ENCODE results near the gene PSMC6.

The PSMC6 gene

DNA sequence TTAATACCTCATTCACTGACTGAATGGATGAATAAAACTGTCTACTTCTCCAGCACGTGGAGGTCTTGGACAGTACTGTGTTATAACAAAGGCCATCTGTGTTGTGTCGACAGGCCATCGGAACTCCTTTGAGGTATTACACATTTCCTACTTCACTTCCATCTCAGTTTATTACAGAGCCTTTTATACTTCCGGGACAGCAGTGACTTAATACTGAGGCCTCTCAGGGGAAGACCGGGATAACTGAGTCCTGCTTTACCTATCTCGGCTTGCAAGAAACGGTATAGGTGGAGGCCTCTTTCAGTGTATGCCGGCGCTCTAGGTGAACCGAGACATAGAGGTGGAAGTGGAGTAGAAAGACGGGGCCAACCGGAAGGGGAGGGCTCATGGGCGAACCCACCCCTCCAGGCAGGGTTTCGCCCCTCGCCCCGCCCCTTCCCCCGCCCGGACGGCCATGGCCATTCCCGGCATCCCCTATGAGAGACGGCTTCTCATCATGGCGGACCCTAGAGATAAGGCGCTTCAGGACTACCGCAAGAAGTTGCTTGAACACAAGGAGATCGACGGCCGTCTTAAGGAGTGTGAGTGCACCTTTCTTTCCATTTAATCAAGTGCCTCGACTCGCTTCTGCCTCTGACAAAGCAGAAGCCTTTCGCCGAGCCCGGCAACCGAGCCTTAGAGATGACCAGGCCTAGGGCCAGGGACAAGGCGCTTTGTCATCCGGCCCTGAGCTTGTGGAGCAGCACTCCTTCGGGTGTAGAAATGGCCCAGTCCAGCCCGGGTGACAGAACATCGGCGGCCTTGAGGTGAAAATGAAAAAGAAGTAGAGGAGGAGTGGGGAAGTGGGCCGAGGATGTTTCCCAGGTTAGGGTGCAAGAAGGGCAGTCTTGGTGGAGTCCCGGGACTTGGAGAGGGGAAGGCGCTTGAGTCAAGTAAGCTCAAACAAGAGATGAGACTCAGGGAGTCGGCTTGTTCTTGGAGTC, at the start of gene PSMC6:
TSS of gene PSMC6 (plus strand) at position 477 of the 983 bp plus-strand sequence. CDS start at position 497, 20 bp downstream.
- in situ Hi-C loops (cut with MboI; ENCODE audit: low sequenced_read_pairs) = no loop called here
- H3K36me3 ChIP-seq (replicated peaks) = peaks cover 41% of the 10 kb centered on the region

DNA sequence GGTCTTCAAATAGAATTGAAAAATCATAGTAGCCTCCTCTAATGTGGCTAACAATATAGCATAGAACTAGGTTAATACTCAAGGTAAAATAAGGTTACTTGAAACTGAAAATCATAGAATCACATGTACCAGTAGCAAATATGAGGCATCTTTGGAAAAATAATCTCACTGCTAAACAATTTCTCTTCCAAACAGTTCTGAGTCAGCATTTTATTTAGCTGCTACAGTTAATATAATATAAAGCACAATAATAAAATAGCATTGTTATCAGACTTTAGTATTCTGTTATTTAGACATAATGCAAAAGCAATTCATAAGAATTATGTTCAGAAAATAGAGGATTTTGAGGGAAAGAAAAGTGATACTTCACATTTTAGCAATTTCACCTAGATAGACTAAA, 46.7 kb upstream of the PSMC6 start:
- no peak for DNase-seq (ENCODE audit: low spot score in 2 of 2)
- H3K4me3 ChIP-seq = no peak overlapping the region
- in situ Hi-C loops (cut with MboI; ENCODE audit: low sequenced_read_pairs) = no loop called here
- H3K27me3 ChIP-seq (ENCODE audit: low read depth) = no peaks in the 10 kb centered on the region
- H3K36me3 ChIP-seq (replicated peaks) = peaks cover 5% of the 10 kb centered on the region
- no peaks in the 10 kb centered on the region for H3K4me1 ChIP-seq
- no peaks in the 10 kb centered on the region for H3K9me3 ChIP-seq

More for the DNA sequence above, at the start of gene PSMC6:
- no peaks in the 10 kb centered on the region for H3K27me3 ChIP-seq (ENCODE audit: low read depth)
- no peaks in the 10 kb centered on the region for H3K9me3 ChIP-seq
- H3K4me3 ChIP-seq = peak within 1 kb of the TSS; percentile 87
- H3K4me1 ChIP-seq = peaks cover 10% of the 10 kb centered on the region
- peak; percentile 92 to 97 for DNase-seq (ENCODE audit: low spot score in 2 of 2)

DNA sequence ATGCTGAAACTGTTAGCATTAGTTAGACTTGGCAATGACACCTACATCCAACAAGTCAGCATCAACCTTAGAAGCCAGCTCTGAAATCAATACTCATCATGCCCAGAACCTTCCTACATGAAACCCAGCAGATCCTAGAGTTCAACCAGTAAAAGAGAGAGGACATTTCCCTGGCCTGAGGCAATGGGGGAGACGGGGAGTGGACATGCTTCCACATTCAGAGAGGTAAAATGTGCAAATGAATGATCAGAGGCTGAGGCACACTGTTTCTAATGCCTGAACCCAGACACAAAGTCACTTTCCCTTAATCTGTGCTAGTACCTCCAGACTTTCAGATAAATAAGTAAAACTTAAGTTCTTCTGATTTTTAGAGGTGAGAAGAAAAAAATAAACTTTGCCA, 46.2 kb upstream of the PSMC6 start:
- Histone ChIP-seq H3K4me1 (no peaks in the 10 kb centered on the region), H3K9me3 (no peaks in the 10 kb centered on the region), H3K27me3 (ENCODE audit: low read depth) (no peaks in the 10 kb centered on the region), H3K4me3 (no peak overlapping the region), H3K36me3 (replicated peaks) (peaks cover 5% of the 10 kb centered on the region)
- no peak for DNase-seq (ENCODE audit: low spot score in 2 of 2)
- in situ Hi-C loops (cut with MboI; ENCODE audit: low sequenced_read_pairs) = no loop called here

DNA sequence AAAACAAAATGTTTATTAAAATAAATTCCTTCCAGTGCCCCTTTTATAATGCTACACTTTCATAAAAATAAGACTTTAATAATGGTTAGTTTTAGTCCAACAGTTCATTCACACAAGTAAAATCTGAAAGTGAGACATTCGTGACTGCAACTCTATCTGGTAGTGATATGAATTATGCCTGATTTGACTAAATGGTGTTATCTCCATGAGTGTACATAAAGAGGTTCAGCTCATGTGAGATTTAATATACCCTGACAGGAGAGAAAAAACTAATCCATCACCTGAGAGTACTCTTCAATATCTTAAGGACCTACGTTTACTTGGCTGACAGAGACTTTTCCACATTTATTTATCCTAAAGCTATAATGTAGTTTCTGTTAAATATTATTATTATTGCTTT, 45.7 kb upstream of the PSMC6 start:
- in situ Hi-C loops (cut with MboI; ENCODE audit: low sequenced_read_pairs) = no loop called here
- Histone ChIP-seq H3K27me3 (ENCODE audit: low read depth) (no peaks in the 10 kb centered on the region), H3K9me3 (no peaks in the 10 kb centered on the region), H3K4me3 (no peak overlapping the region), H3K4me1 (no peaks in the 10 kb centered on the region), H3K36me3 (replicated peaks) (peaks cover 10% of the 10 kb centered on the region)
- no peak for DNase-seq (ENCODE audit: low spot score in 2 of 2)

DNA sequence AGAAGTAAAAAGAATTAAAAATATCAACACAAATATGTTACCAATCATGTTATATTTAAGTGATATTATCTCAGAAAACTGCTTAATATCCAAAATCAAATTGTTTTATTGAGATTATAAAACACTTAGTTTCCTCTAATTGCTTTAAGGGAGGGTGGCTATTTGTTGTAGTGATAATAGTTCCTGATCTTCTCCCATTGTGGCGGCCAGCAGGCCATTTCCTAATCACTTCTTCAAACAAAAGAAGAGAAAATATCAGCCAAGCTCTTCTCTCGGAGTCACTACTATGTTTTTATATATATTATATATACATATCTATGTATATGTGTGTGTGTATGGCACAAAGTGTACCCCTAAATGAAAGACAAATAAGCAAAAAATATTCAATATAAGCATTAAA, 43.1 kb upstream of the PSMC6 start:
- H3K27me3 ChIP-seq (ENCODE audit: low read depth) = no peaks in the 10 kb centered on the region
- in situ Hi-C loops (cut with MboI; ENCODE audit: low sequenced_read_pairs) = no loop called here
- no peak overlapping the region for H3K4me3 ChIP-seq
- no peaks in the 10 kb centered on the region for H3K4me1 ChIP-seq
- DNase-seq (ENCODE audit: low spot score in 2 of 2) = no peak
- H3K36me3 ChIP-seq (replicated peaks) = peaks cover 15% of the 10 kb centered on the region
- no peaks in the 10 kb centered on the region for H3K9me3 ChIP-seq

DNA sequence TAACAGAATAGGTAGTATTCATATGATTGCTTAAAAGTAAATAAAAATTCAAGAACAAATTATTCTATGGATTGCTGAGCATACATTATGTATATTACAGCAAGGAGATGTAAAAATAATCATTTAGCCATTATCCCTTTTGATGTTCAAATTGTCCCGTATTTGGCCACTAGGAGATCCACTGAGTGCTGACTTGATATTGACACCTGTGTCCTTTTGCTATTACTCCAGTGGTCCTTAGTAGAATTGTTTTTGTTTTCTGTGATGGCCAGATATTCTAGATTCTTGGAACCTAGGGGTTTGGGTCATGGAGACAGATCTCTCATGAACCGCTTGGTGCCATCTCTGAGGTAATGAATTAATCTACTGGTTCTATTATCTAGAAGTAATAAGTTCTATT, 28.4 kb upstream of the PSMC6 start:
- no peak overlapping the region for H3K4me3 ChIP-seq
- H3K27me3 ChIP-seq (ENCODE audit: low read depth) = no peaks in the 10 kb centered on the region
- peaks cover 10% of the 10 kb centered on the region; the same call in 1 of the 2 replicates for H3K36me3 ChIP-seq (replicated peaks)
- in situ Hi-C loops (cut with MboI; ENCODE audit: low sequenced_read_pairs) = no loop called here
- no peak for DNase-seq (ENCODE audit: low spot score in 2 of 2)
- no peaks in the 10 kb centered on the region for H3K4me1 ChIP-seq
- H3K9me3 ChIP-seq = no peaks in the 10 kb centered on the region

DNA sequence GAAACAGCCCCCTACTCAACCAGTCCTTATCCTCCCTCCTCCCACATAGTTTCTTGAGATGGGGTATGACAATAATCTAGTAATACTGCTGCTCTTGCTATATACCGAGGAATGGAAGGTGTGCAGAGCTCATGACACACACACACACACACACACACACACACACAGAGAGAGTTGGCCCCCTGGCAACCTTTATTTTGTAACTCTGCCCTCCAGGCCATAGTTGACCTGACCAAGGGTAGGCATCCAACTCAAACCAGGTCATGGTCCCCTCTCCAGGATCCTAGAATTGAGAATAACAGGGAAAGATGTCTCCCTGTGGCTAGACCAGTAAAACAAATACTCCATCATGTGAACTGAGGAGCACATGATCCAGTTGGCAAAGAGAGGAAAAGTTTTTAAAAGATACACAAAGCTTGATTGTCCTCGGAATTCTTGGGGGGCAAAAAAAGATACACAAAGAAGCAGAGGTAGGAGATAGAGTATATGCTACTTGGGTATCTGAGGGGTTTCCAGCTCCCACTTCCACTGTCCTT, 22.9 kb upstream of the PSMC6 start:
- Histone ChIP-seq H3K27me3 (ENCODE audit: low read depth) (no peaks in the 10 kb centered on the region), H3K4me3 (no peak overlapping the region), H3K4me1 (peaks cover 18% of the 10 kb centered on the region), H3K9me3 (no peaks in the 10 kb centered on the region), H3K36me3 (replicated peaks) (0 out of 2 replicates have a peak, but pooled peaks cover 5% of the 10 kb centered on the region)
- in situ Hi-C loops (cut with MboI; ENCODE audit: low sequenced_read_pairs) = no loop called here
- DNase-seq (ENCODE audit: low spot score in 2 of 2) = no peak

DNA sequence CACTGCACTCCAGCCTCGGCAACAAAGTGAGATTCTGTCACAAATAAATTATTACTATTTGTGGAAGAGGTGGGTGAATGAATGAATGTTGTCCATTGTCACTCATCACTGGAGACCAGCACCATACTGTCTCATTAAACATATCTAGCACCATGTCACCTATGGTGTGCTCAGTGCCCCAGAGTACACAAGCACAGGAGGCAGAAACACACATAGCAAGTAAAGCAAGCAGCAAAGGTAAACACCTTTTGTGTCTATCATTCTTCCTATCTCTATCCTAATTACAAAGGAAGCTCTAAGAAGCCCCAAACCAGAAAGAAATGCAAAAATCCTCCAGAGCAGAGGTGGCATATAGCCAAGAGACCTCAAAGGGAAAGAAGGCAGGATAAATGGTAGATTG, 20.8 kb upstream of the PSMC6 start:
- Histone ChIP-seq H3K27me3 (ENCODE audit: low read depth) (no peaks in the 10 kb centered on the region), H3K4me3 (no peak overlapping the region), H3K9me3 (no peaks in the 10 kb centered on the region), H3K36me3 (replicated peaks) (0 out of 2 replicates have a peak, but pooled peaks cover 2% of the 10 kb centered on the region), H3K4me1 (peaks cover 23% of the 10 kb centered on the region)
- in situ Hi-C loops (cut with MboI; ENCODE audit: low sequenced_read_pairs) = no loop called here
- DNase-seq (ENCODE audit: low spot score in 2 of 2) = no peak

DNA sequence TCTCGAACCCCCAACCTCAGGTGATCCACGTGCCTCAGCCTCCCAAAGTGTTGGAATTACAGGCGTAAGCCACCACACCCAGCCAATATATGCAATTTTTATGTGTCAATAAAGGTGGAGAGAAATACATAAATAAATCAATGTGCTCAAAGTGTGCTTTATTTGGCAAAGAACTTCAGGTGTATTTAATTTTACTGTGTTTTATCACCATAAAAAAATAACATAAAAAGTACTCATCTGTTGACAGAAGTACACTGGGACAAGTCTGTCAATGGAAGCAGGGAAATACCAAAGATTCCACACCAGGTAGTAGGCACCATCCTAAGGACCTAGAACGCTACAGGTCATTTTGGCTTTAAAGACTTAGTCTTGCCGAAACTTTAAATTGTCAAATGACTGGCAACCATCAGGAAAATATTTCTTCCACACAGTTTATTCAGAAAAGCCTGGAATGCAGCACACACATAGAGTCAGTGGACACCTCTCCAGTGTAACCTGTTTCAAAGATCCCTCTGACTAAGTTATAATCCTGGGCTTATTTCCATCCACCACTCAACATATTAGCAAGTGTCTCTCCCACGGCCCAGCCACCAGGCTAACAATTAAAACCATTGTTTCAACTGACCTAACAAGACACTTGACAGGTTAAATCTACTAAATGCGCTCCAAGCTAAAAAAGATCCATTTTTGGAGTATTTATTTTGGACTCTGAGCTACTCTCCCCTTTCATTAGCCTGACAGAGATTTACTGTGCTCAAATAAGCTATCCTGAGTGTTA, 15.8 kb upstream of the PSMC6 start:
- Histone ChIP-seq H3K36me3 (replicated peaks) (no peaks in the 10 kb centered on the region), H3K9me3 (no peaks in the 10 kb centered on the region), H3K4me1 (peaks cover 36% of the 10 kb centered on the region), H3K4me3 (no peak overlapping the region), H3K27me3 (ENCODE audit: low read depth) (no peaks in the 10 kb centered on the region)
- in situ Hi-C loops (cut with MboI; ENCODE audit: low sequenced_read_pairs) = no loop called here
- no peak for DNase-seq (ENCODE audit: low spot score in 2 of 2)

DNA sequence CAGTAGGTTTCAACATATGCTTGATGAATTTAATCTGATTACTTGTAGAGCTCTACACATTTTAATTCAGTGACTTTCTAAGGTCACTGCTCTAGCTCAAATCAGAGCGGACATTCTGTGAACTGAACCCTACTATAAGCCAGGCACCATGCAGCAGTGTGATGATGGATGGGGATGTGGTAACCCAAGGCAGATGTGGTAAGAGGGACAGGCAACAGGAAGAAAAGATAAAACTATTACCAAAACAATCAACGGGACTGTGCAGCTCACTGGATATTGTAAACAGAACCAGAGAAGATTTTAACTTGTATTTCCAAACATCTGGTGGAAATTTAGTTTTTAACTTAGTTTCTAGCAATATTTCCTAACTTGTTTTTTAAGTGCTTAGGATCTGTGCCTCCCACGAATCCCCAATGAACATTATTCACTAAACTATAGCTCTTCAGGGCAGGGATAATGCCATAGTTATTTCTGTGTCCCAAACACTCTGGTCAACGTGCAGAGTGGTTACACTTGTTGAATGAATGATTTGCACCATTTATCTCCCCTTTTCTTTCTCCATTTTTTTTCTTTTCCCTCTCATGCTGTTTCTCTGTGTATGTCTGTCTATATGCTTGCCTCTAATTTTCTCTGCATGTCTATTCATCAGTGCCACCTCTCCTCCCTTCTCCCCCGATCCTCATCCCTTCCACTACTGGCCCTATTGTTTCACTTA, 14.6 kb upstream of the PSMC6 start:
- DNase-seq (ENCODE audit: low spot score in 2 of 2) = no peak
- H3K36me3 ChIP-seq (replicated peaks) = no peaks in the 10 kb centered on the region
- peaks cover 33% of the 10 kb centered on the region for H3K4me1 ChIP-seq
- no peaks in the 10 kb centered on the region for H3K9me3 ChIP-seq
- no peak overlapping the region for H3K4me3 ChIP-seq
- no peaks in the 10 kb centered on the region for H3K27me3 ChIP-seq (ENCODE audit: low read depth)
- in situ Hi-C loops (cut with MboI; ENCODE audit: low sequenced_read_pairs) = no loop called here

DNA sequence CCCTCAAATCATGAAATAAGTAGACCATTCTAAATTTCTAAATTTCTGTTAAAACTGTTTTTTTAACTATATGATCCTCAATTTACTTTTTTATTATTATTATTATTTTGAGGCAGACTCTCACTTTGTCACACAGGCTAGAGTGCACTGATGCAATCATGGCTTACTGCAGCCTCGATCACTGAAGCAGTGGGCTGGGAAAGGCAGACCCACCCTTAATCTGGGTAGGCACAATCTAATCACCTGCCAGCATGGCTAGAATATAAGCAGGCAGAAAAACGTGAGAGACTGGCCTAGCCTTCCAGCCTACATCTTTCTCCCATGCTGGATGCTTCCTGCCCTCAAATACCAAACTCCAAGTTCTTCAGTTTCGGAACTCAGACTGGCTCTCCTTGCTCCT, 14.0 kb upstream of the PSMC6 start:
- Histone ChIP-seq H3K36me3 (replicated peaks) (no peaks in the 10 kb centered on the region), H3K27me3 (ENCODE audit: low read depth) (no peaks in the 10 kb centered on the region), H3K9me3 (no peaks in the 10 kb centered on the region), H3K4me3 (no peak overlapping the region), H3K4me1 (peaks cover 33% of the 10 kb centered on the region)
- no peak for DNase-seq (ENCODE audit: low spot score in 2 of 2)
- in situ Hi-C loops (cut with MboI; ENCODE audit: low sequenced_read_pairs) = no loop called here

DNA sequence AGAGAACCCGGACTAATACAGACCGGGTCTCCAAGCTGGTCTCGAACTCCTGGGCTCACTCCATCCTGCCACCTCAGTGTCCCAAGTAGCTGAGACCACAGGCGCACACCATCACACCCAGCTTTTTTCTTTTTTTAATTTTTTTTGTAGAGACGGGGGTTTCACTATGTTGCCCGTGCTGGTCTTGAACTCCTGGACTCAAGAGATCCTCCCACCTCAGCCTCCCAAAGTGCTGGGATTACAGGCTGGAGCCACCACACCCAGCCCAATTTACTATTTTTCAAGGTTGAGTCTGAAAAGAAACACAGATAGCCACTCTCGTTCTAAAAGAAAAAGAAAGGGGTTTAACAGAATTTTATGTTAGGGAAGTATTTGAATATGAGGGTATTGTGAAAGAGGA, 13.5 kb upstream of the PSMC6 start:
- in situ Hi-C loops (cut with MboI; ENCODE audit: low sequenced_read_pairs) = no loop called here
- H3K36me3 ChIP-seq (replicated peaks) = no peaks in the 10 kb centered on the region
- DNase-seq (ENCODE audit: low spot score in 2 of 2) = no peak
- H3K4me1 ChIP-seq = peaks cover 33% of the 10 kb centered on the region
- H3K4me3 ChIP-seq = no peak overlapping the region; the same call in 1 of the 2 replicates
- H3K9me3 ChIP-seq = no peaks in the 10 kb centered on the region
- H3K27me3 ChIP-seq (ENCODE audit: low read depth) = no peaks in the 10 kb centered on the region

DNA sequence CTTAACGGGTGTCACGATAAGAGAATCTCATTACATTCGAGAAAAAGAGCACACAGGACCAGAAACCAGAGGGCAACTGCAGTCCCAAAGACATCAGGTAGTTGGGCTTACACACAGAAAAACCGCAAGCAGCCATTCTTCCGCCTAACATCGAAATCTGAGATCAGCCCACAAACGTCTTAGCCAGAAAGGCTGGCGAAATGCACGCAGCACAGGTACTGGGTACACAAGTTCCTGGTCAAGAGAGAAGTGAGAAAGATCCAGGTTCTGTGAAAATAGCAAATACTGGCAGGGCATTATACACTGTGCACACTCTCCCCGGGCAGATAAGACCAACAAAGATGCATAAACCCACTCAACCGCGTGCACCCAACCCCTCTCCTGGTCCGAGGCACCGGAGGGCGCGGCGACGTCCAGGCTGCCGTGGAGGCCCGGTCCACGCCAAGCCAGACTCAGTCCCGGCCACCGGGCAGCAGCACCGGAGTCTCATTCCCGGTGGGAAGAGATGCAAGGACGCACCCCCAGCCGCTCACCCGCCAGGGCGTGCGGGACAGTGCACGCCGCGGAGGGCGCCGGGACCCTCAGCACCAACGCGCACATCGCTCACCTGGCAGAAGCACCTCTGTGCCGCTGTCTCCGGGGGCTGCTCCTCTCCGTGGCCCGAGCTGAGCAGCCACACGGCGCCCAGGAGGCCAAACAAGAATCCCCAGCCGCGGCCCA, 12.1 kb upstream of the PSMC6 start:
- H3K27me3 ChIP-seq (ENCODE audit: low read depth) = no peaks in the 10 kb centered on the region
- no peaks in the 10 kb centered on the region for H3K36me3 ChIP-seq (replicated peaks)
- H3K9me3 ChIP-seq = no peaks in the 10 kb centered on the region
- in situ Hi-C loops (cut with MboI; ENCODE audit: low sequenced_read_pairs) = no loop called here
- H3K4me3 ChIP-seq = peak overlapping the region; percentile 75
- peaks cover 30% of the 10 kb centered on the region for H3K4me1 ChIP-seq
- peak; percentile 41 to 46 for DNase-seq (ENCODE audit: low spot score in 2 of 2)
